Measurements from ENCODE around the gene RPL28. TPM values are rescaled to one million over a fixed set of nuclear protein-coding genes. Genes with fewer than 3 reads are reported as not detected.

The RPL28 gene
- total and polyA plus RNA-seq, 4 donors: 116 to 535 (median 164) TPM

DNA sequence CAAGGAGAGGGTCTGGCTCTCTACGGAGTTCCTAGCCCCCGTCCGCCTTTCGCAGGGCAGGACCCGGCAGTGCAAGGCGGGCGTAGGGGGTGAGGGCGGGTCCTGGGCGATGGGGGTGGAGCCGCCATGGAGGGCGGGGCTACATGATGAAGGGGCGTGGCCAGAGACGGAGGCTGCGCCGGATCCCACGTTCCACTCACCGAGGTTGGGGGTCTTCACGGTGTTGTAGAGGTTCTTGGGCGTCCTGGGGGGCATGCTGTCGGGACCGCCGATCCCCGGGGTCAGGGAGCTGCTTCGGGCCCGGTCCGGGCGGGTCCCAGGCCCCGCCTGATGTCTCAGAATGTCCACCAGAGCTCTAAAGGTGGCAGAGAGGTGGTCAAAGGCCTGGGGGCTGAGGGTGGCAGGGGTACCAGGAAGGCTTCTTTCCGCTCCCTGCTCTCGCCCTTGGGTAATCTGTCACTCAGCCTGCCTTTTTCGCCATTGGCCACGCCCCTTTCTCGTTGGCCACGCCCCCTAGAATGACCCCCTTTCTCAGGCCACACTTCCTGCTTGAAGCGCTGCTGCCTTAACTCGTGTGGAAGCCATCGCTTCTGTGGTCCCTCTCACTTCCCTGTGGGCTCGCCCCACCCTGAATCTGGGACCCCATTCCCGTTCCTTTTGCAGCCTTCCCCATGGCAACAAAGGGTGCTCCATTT, 54.8 kb downstream of the RPL28 start:
- Histone ChIP-seq H3K36me3 (ENCODE audit: control insufficient read depth in 4 of 4, insufficient read depth in 3 of 4, low read depth in 1 of 4, low read length in 3 of 4) (no peaks in the 10 kb centered on the region), H3K9ac (ENCODE audit: low read depth in 1 of 2, low read length in 2 of 2) (no peak overlapping the region), H3K4me1 (ENCODE audit: control insufficient read depth in 4 of 4, insufficient read depth in 4 of 4, low read length in 3 of 4) (peaks cover 0 to 3% (median 1%) of the 10 kb centered on the region in 4 donors), H3K27ac (ENCODE audit: low read depth in 1 of 2, low read length in 2 of 2) (no peak overlapping the region), H3K27me3 (ENCODE audit: control insufficient read depth in 4 of 4, insufficient read depth in 4 of 4, low read length in 3 of 4) (peaks cover 11 to 21% (median 14%) of the 10 kb centered on the region in 4 donors), H3K4me3 (ENCODE audit: low read depth in 1 of 3, low read length in 3 of 3) (no peak overlapping the region), H3K9me3 (ENCODE audit: control insufficient read depth in 4 of 4, low read length in 3 of 4) (peaks cover 0 to 2% (median 1%) of the 10 kb centered on the region in 4 donors)
- WGBS: 14% methylated on average over 39 of the region's 39 CpGs
- no peak for TF ChIP-seq SP1 (IDR thresholded peaks at IDR 0.05)
- DNase-seq (ENCODE audit: low spot score): peak; percentile 69

DNA sequence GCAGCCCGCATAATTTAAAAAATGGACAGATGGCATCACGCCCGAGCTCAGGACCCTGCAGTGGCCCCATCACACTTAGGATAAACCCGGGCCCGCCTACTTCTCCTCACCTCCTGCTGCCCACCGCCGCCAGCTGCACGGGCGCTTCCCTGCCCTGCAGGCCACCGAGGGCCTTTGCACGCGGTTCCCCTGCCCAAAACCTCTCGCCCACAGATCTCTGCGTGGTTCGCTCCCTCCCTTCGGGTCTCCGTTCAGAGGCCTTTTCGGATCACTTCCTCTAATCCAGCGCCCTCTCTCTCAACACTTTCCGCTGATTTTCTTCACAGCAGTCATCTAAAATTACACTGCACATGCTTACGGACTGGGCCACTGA, 55.6 kb downstream of the RPL28 start:
- WGBS: 10% methylated on average over 21 of the region's 21 CpGs
- Histone ChIP-seq H3K27me3 (ENCODE audit: control insufficient read depth in 4 of 4, insufficient read depth in 4 of 4, low read length in 3 of 4) (peaks cover 11 to 21% (median 14%) of the 10 kb centered on the region in 4 donors), H3K4me3 (ENCODE audit: low read depth in 1 of 3, low read length in 3 of 3) (no peak overlapping the region), H3K9me3 (ENCODE audit: control insufficient read depth in 4 of 4, low read length in 3 of 4) (peaks cover 0 to 2% (median 1%) of the 10 kb centered on the region in 4 donors), H3K9ac (ENCODE audit: low read depth in 1 of 2, low read length in 2 of 2) (no peak overlapping the region), H3K4me1 (ENCODE audit: control insufficient read depth in 4 of 4, insufficient read depth in 4 of 4, low read length in 3 of 4) (peaks cover 0 to 3% (median 1%) of the 10 kb centered on the region in 4 donors), H3K27ac (ENCODE audit: low read depth in 1 of 2, low read length in 2 of 2) (no peak overlapping the region), H3K36me3 (ENCODE audit: control insufficient read depth in 4 of 4, insufficient read depth in 3 of 4, low read depth in 1 of 4, low read length in 3 of 4) (no peaks in the 10 kb centered on the region)
- no peak for TF ChIP-seq EGR1 (IDR thresholded peaks at IDR 0.05; ENCODE audit: low read depth in 2 of 2)
- no peak for TF ChIP-seq HNF4G (IDR thresholded peaks at IDR 0.05)
- TF ChIP-seq GABPA (IDR thresholded peaks at IDR 0.05 in 1 of 2, conservative IDR thresholded peaks at IDR 0.05 in 1 of 2): no peak
- no peak for TF ChIP-seq ATF3 (IDR thresholded peaks at IDR 0.05)
- TF ChIP-seq JUND (IDR thresholded peaks at IDR 0.05): no peak
- TF ChIP-seq, protein P1, sequence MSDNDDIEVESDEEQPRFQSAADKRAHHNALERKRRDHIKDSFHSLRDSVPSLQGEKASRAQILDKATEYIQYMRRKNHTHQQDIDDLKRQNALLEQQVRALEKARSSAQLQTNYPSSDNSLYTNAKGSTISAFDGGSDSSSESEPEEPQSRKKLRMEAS (IDR thresholded peaks at IDR 0.05): no peak
- TF ChIP-seq TAF1 (conservative IDR thresholded peaks at IDR 0.05): no peak
- TF ChIP-seq HNF4A (conservative IDR thresholded peaks at IDR 0.05): no peak
- TF ChIP-seq, protein P2, sequence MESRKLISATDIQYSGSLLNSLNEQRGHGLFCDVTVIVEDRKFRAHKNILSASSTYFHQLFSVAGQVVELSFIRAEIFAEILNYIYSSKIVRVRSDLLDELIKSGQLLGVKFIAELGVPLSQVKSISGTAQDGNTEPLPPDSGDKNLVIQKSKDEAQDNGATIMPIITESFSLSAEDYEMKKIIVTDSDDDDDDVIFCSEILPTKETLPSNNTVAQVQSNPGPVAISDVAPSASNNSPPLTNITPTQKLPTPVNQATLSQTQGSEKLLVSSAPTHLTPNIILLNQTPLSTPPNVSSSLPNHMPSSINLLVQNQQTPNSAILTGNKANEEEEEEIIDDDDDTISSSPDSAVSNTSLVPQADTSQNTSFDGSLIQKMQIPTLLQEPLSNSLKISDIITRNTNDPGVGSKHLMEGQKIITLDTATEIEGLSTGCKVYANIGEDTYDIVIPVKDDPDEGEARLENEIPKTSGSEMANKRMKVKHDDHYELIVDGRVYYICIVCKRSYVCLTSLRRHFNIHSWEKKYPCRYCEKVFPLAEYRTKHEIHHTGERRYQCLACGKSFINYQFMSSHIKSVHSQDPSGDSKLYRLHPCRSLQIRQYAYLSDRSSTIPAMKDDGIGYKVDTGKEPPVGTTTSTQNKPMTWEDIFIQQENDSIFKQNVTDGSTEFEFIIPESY (IDR thresholded peaks at IDR 0.05): no peak
- TF ChIP-seq SP1 (IDR thresholded peaks at IDR 0.05): no peak
- TF ChIP-seq FOXA1 (IDR thresholded peaks at IDR 0.05): no peak
- TF ChIP-seq FOXA2 (IDR thresholded peaks at IDR 0.05): no peak
- TF ChIP-seq, protein P3, sequence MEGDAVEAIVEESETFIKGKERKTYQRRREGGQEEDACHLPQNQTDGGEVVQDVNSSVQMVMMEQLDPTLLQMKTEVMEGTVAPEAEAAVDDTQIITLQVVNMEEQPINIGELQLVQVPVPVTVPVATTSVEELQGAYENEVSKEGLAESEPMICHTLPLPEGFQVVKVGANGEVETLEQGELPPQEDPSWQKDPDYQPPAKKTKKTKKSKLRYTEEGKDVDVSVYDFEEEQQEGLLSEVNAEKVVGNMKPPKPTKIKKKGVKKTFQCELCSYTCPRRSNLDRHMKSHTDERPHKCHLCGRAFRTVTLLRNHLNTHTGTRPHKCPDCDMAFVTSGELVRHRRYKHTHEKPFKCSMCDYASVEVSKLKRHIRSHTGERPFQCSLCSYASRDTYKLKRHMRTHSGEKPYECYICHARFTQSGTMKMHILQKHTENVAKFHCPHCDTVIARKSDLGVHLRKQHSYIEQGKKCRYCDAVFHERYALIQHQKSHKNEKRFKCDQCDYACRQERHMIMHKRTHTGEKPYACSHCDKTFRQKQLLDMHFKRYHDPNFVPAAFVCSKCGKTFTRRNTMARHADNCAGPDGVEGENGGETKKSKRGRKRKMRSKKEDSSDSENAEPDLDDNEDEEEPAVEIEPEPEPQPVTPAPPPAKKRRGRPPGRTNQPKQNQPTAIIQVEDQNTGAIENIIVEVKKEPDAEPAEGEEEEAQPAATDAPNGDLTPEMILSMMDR (IDR thresholded peaks at IDR 0.05; ENCODE audit: low read depth, low read length, missing input control): no peak
- no peak for TF ChIP-seq REST (IDR thresholded peaks at IDR 0.05)
- TF ChIP-seq RAD21 (IDR thresholded peaks at IDR 0.05): no peak
- TF ChIP-seq NR2F2 (IDR thresholded peaks at IDR 0.05): no peak
- no peak for TF ChIP-seq YY1 (IDR thresholded peaks at IDR 0.05)
- no peak for TF ChIP-seq RXRA (IDR thresholded peaks at IDR 0.05)
- DNase-seq (ENCODE audit: low spot score): no peak

Measured in liver (tissue), 9 donors.